Posterior vena cava (tissue), 2 donors: ENCODE measurements around the gene SLC6A20. TPM values are rescaled to one million over a fixed set of nuclear protein-coding genes. Genes with fewer than 3 reads are reported as not detected.

Source experiments
- DNase-seq: peaks from one replicate; pipeline ENCODE4 v3.0.0-alpha.2; 2020; ENCODE audit warnings: low spot score
- intact Hi-C, 2 donors: fragments of 100-400 bp; cut with DNase I; formaldehyde crosslinking; loops; one replicate each; pipeline versions ENCODE4 v1.14.1 to v1.14.2; 2022 to 2023
- total RNA-seq, 2 donors: library from RNA; stranded (reverse); fragmentation: NEBNext Ultra II Directional; extraction: Animal tissue kit (Norgen Biotek cat#: 25700); gene quantifications; one replicate each; pipeline ENCODE4 v1.2.1, GENCODE V29; 2021
- donor health status: DM: yes; HTN: yes; CAD: no.
- donor health status: DM: yes; HTN: yes; CAD: no.

Gene SLC6A20
- total RNA-seq, 2 donors from 2014 or later = 0.28 TPM; not detected in 1

GRCh38 chr3:45746777-45747622, 49.3 kb downstream of the SLC6A20 start:
- intact Hi-C loops = no loop called here
- no peak for DNase-seq

GRCh38 chr3:45746165-45746776, 50.1 kb downstream of the SLC6A20 start:
- no peak for DNase-seq
- intact Hi-C loops = no loop called here

GRCh38 chr3:45742461-45743089, 53.8 kb downstream of the SLC6A20 start:
- DNase-seq = no peak
- intact Hi-C loops = no loop called here

- DNase-seq = no peak
- intact Hi-C loops = no loop called here
Measured at GRCh38 chr3:45741742-45742460, 54.4 kb downstream of the SLC6A20 start.

GRCh38 chr3:45741247-45741646, 55.1 kb downstream of the SLC6A20 start:
- intact Hi-C loops = no loop called here

GRCh38 chr3:45739991-45740390, 56.3 kb downstream of the SLC6A20 start:
- DNase-seq = no peak
- intact Hi-C loops = no loop called here

More at GRCh38 chr3:45741247-45741646, 55.1 kb downstream of the SLC6A20 start:
- DNase-seq = no peak

- no peak for DNase-seq
- intact Hi-C loops = no loop called here
Measured at GRCh38 chr3:45737234-45737633, 59.1 kb downstream of the SLC6A20 start.

- intact Hi-C loops = no loop called here
- no peak for DNase-seq
Measured at GRCh38 chr3:45736707-45737106, 59.6 kb downstream of the SLC6A20 start.

- no peak for DNase-seq
- intact Hi-C loops = no loop called here
Measured at GRCh38 chr3:45730409-45731154, 65.8 kb downstream of the SLC6A20 start.

- DNase-seq = no peak
- intact Hi-C loops = no loop called here
Measured at GRCh38 chr3:45729614-45730013, 66.7 kb downstream of the SLC6A20 start.

- DNase-seq = no peak
- intact Hi-C loops = no loop called here
Measured at GRCh38 chr3:45724911-45725310, 71.4 kb downstream of the SLC6A20 start.

GRCh38 chr3:45719655-45720487, 76.5 kb downstream of the SLC6A20 start:
- DNase-seq = no peak
- intact Hi-C loops = no loop called here

- DNase-seq = no peak
- intact Hi-C loops = no loop called here
Measured at GRCh38 chr3:45716790-45717336, 79.5 kb downstream of the SLC6A20 start.

- no peak for DNase-seq
- intact Hi-C loops = no loop called here
Measured at GRCh38 chr3:45715945-45716344, 80.4 kb downstream of the SLC6A20 start.

GRCh38 chr3:45712434-45713110, 83.8 kb downstream of the SLC6A20 start:
- DNase-seq = no peak
- intact Hi-C loops = no loop called here

- intact Hi-C loops = no loop called here
- DNase-seq = no peak
Measured at GRCh38 chr3:45711931-45712330, 84.4 kb downstream of the SLC6A20 start.
